ENCODE data around the gene RGS4.

DNA sequence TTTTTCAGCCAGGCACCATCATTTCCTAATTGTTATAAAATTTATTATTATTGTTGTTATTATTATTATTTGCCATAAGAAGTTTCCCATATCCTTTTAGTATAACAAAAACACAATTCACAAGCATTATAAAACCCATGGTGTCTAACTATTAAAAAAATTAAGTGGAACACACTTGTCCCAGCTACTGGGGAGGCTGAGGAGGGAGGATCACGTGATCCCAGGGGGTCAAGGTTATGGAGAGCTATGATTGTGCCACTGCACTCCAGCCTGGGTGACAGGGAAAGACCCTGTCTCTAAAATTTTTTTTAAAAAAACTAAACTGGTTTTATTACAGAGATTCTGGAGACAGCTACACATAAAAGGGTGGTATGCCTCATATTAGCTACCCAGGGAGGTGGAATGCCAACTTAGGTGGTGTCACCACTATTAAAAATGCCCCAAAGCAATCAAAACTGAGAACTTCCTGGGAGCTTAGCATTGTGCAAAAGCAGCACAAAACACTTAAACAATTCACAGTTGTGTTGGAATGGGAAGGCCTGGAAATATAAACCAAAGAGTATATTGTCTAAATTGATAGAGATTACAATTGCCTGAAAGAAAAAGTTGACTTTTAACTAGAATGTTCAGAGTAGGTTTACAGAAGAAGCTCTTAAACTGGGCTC, 8.7 kb upstream of the RGS4 start:
- TF ChIP-seq GATA3 (IDR thresholded peaks at IDR 0.05; ENCODE audit: low read depth, low read length) (no peak), GATA2 (IDR thresholded peaks at IDR 0.05; ENCODE audit: low read depth, low read length) (no peak)

Data from SH-SY5Y (cell line).